ENCODE measurements around the gene FKBP3.
"Not testable (repeated sequence)": the region's sequence is repeated elsewhere in the genome, so short reads cannot be mapped to it uniquely, and the experiment has no call there.

The FKBP3 gene

DNA sequence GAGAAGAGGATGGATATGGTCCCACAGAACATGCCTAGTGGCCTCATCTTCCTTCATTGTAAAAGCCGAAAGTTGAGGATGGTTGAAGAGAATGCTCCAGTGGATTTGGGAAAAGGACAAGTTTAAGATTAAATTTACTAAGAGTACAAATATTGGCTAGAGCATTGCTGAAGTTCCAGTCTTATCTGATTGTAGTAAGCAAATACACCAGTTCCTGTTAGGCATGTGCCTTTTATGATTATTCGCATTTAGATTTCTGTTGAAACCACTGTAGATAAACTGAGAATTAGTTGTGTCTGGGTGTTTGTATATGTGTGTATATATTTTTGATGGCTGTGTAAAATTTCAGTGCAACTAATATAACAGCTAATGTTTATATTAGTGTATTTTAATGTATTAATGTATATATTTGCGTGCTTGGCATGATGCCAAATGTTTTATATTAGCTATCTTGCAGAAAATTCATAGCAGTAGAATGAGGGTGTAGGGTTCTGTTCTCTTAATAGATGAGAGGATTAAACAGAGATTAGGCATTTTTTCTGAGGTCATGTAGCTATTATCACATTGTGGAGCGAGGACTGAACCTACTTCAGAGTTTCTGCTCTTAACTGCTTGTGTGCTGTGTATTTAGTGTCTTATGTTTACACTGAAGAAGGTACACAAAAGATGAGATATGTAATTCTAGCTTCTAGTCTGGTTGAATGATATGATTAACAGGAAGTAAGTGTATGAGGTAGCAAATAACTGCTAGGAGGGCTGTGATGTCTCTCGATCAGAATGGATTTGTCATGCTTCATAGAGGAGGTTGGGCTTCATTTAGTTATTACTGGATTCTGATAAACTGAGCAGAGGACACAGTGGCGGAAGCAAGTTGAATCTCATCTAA lies 21.1 kb downstream of the FKBP3 start:
- no peak for DNase-seq

DNA sequence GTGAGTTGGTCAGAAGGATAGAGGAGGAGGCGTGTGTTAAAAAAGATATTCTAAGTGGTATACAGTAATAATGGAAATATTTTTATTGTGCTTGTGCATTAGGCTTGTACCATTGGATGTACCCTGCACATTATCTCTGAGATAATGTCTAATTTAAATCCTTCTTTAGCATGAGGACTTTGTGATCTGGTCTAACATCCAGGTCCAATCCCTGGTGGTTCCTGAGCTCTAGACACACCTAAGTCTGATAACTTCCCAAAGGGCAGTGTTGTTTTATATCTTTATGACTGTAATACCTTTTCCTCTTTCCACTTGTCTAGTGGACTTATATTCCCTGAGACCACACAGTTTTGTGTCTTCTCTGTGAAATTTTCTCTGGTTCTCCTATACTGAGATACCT lies 29.7 kb downstream of the FKBP3 start:
- DNase-seq: no peak

- no peak for DNase-seq
Measured at GRCh38 chr14:45103806-45104205, 30.5 kb downstream of the FKBP3 start.

- DNase-seq: no peak
Measured at GRCh38 chr14:45096218-45096617, 38.1 kb downstream of the FKBP3 start.

DNA sequence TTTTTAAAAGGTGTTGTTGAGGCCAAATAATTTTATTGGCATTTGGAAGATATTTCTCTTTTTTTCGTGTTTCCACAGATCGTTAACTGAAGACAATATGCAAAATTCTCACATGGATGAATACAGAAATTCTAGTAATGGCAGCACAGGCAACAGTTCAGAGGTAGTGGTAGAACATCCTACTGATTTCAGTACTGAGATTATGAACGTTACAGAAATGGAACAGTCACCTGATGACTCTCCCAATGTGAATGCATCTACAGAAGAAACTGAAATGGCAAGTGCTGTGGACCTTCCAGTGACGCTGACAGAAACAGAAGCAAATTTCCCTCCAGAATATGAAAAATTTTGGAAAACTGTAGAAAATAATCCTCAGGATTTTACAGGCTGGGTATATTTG lies 39.1 kb downstream of the FKBP3 start:
- no peak for DNase-seq

DNA sequence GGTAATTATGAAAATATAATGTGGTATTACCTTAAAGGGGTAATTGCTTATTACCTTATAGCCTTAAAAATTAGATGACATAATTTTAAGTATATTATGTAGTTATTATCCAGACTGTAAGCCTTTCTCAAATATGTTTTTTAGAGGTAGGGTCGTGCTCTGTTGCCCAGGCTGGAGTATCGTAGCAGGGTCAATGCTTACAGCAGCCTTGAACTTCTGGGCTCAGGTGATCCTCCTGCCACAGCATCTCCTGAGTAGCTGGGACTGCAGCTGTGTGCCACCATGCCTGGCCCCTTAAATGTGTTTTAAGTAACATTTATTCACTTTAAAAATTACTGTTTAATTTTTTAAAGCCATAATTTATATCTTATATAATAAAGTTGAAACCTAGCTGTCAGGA lies 40.0 kb downstream of the FKBP3 start:
- DNase-seq: no peak

DNA sequence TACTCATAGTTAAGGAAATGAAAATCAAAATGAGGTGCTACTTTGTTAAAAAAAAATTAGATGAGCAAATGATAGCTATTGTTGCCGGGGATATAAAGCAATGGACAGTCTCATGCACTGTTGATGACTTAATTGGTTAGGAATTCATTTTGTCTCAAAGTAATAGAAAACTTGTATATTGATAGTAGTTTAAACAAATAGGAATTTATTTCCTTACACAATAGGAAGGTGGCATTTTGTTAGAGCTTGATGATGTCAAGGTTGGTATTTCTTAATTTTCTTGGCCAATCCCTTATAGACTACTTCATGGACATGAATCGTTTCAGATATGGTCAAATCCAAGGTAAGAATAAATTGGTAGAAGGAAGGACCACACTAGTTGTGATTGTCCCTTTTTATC lies 42.6 kb downstream of the FKBP3 start:
- DNase-seq: no peak

DNA sequence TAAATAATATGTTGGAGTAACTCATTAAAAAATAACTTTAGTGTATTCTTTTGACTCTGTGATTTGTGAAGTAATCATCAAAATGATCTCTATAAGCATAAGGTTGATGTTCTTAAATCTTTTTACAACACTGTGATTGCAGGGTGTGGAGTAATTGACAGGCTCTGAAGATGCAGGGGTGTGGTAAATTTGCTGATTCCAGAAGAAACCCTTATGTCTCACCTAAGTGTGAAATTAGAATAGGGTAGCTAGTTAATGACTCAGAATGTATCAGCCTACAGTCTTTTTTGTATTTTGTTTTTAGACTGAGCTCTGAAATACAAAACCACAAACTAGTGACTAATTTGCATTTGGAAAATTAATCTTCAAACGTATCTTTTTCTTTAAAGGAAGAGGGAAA lies 44.5 kb downstream of the FKBP3 start:
- DNase-seq: peak; percentile 18

DNA sequence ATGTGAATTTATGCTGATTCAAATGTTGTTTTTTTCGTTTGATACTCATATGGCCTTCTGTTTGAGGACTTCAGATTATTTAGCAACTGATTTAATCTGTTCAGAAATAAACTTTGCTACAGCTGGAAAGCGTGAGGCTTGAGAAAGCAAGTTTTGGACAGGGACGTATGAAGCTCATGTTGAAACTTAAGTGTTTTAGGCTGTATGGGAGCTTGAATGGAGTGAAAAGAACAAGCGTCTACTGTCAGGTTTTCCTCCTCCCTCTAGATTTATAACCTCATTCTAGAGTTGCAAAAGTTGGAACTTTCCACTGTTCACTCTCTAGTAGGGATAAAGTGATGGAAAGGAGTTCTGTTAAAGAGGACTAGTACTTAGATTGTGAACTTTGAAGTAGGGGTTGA lies 49.3 kb downstream of the FKBP3 start:
- DNase-seq: no peak

GRCh38 chr14:45083976-45084722 lies 50.1 kb downstream of the FKBP3 start, which contains the start of gene PRPF39:
TSS of gene PRPF39 (plus strand) at chr14:45084116. CDS start at chr14:45095240, 11,124 bp downstream.
- peak; percentile 95 for DNase-seq

- DNase-seq: no peak
Measured at GRCh38 chr14:45083617-45083975, 50.7 kb downstream of the FKBP3 start.

DNA sequence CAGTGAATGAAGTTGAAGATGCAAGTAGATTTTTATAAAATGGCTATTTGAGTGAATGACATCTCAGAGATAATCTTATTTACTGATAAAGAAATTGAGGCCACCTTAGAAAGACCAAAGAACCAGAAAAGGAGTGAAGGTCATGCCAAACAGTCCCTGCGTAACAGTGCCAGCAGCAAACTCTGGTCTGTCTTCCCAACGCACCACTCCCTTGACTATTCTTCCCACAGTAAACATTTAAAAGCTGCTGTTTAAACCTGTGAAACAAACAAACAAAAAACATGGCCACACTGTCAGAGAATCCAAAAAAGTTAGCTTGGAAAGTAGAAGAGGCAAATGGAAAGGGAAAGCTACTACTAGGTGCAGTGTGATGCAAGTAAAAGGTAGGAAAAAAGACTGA lies 51.9 kb downstream of the FKBP3 start:
- DNase-seq: no peak

DNA sequence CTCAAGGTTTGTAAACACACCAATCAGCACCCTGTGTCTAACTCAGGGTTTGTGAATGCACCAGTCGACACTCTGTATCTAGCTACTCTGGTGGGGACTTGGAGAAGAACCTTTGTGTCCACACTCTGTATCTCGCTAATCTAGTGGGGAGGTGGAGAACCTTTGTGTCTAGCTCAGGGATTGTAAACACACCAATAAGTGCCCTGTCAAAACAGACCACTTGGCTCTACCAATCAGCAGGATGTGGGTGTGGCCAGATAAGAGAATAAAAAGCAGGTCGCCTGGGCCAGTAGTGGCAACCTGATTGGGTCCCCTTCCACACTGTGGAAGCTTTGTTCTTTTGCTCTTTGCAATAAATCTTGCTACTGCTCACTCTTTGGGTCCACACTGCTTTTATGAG lies 53.2 kb downstream of the FKBP3 start:
- DNase-seq: not testable (repeated sequence)

DNA sequence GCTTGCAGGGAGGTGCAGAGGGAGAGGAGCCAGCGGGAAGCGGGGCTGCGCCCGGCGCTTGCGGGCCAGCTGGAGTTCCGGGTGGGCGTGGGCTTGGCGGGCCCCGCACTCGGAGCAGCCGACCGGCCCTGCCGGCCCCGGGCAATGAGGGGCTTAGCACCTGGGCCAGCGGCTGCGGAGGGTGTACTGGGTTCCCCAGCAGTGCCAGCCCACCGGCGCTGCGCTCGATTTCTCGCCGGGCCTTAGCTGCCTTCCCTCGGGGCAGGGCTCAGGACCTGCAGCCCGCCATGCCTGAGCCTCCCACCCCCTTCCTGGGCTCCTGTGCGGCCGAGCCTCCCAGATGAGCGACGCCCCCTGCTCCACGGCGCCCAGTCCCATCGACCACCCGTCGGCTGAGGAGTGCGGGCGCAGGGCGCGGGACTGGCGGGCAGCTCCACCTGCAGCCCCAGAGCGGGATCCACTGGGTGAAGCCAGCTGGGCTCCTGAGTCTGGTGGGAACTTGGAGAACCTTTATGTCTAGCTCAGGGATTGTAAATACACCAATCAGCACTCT lies 53.8 kb downstream of the FKBP3 start:
- DNase-seq: not testable (repeated sequence)

- no peak for DNase-seq
Measured at GRCh38 chr14:45078323-45078722, 56.0 kb downstream of the FKBP3 start.

GRCh38 chr14:45073231-45073879 lies 60.9 kb downstream of the FKBP3 start:
- DNase-seq: no peak

DNA sequence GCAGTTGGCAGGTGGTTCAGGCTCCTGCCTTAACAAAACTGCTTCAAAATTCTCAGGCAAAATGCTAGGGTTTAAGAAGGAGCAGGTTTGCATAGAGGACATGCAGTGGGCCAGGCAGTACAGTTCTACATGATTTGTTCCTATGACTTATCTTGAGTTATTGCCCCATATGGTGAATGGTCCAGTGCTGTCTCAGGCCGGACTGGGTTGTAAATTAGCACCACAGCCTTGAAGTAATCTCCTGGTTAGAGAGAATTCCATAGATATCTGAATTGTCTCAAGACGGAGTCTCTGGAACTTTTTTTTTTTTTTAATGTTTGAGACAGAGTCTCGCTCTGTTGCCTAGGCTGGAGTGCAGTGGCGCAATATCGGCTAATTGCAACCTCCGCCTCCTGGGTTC lies 62.2 kb downstream of the FKBP3 start:
- no peak for DNase-seq

GRCh38 chr14:45070215-45070614 lies 64.1 kb downstream of the FKBP3 start:
- DNase-seq: no peak

GRCh38 chr14:45068396-45068795 lies 65.9 kb downstream of the FKBP3 start:
- DNase-seq: no peak

GRCh38 chr14:45066667-45067066 lies 67.6 kb downstream of the FKBP3 start:
- DNase-seq: no peak

DNA sequence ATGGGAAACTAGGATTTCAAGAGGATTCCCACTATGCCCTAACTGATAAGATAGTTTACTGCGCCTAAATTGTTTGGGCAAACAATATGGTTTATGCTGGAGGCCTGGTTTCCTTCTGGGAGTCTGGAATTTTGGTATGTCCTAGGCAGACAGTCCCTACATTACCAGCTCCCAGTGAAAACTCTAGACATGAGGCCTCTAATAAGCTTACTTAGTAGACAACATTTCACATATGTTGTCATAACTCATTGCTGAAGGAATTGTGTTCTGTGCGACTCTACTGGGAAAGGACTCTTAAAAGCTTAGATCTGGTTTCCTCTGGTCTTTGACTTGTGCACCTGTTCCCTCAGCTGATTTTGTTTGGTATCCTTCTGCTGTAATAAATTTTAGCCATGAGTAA lies 68.3 kb downstream of the FKBP3 start:
- DNase-seq: no peak

Data from CD4-positive, alpha-beta T cell treated with Interleukin-17A for 4 hours (primary cell).